GM19240 (cell line): ENCODE results near the gene F2R.
"Not testable (repeated sequence)": the region's sequence is repeated elsewhere in the genome, so short reads cannot be mapped to it uniquely, and the experiment has no call there.

ENCODE experiments used
- DNase-seq: peaks from one replicate; pipeline ENCODE4 v3.0.0; 2011; ENCODE audit warnings: low spot score; ENCODE audit not compliant: insufficient read length

Gene F2R

DNA sequence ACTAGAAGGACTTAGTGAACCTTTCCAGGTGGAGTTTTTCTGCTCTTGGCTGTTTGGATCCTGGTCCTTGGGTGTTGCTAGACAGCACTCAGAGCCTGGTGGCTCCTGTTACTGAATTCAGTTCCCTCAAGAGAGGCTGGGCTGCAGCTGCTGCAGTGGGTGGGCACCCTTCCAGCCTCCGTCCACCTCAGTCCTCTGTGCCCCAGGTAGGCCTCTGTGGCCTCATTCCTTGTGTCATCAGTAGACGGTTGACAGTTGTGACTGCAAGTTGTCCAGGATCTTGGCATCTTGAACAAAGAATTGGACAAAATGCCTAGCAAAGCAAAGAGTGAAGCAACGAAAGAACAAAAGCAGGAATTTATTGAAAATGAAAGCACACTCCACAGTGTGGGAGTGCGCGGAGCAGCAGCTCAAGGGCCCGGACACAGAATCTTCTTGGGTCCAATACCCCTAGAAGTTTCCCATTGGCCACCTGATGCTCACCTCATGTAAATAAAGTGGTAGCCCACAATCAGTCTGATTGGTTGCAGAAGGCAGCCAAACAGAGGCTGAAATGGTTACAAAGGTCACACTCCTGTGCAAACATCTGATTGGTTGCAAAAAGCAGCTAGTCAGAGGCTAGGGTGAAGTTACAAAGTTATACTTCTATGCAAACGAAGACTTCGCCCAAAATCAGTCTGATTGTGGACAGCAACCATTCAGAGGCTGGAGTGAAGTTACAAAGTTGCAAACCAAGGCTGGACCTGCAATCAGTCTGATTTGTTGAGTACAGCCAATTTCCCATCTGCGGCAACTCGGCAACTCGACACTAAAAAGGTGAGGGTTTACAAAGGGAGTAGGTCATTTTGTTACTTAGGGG is 40.1 kb downstream of the F2R start:
- no peak for DNase-seq

DNA sequence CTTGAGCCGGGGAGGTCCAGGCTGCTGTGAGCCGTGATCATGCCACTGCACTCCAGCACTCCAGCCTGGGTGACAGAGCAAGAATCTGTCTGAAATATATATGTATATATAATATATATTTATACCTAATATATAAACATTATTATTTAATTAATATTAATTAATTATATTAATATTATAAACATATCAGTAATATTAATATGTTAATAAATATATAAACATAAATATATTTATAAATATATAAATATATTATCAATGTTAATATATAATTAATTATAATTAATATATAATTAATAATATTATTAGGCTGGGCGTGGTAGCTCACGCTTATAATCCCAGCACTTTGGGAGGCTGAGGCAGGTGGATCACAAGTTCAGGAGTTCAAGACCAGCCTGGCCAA is 41.1 kb downstream of the F2R start:
- DNase-seq, result no peak

DNA sequence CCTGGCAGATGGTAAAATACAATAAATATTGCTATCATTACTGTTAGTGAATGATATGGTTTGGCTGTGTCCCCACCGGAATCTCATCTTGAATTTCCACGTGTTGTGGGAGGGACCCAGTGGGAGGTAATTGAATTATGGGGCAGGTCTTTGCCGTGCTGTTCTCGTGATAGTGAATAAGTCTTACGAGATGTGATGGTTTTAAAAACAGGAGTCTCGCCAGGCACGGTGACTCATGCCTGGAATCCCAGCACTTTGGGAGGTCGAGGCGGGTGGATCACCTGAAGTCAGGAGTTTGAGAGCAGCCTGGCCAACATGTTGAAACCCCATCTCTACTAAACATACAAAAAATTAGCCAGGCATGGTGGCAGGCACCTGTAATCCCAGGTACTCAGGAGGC is 45.2 kb downstream of the F2R start:
- not testable (repeated sequence) for DNase-seq

DNA sequence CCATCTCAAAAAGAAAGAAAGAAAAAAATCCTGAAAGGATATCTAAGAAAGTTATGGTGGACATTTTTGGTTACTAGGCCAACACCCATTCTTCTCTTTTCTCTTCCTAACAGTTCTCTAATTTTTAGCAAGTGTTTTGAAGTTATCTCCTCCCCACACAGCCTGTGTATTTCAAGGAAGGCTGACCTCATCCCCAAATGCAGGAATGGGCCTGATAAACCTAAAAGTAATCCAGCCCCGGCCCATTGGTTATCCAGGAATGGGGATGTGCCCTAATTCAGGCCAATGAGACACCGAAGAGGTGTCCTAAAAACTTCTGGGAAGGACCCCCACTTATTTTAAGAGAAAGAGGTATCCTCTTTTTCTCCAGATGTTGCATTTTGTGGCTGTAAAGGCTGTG is 46.6 kb downstream of the F2R start:
- DNase-seq, result no peak

DNA sequence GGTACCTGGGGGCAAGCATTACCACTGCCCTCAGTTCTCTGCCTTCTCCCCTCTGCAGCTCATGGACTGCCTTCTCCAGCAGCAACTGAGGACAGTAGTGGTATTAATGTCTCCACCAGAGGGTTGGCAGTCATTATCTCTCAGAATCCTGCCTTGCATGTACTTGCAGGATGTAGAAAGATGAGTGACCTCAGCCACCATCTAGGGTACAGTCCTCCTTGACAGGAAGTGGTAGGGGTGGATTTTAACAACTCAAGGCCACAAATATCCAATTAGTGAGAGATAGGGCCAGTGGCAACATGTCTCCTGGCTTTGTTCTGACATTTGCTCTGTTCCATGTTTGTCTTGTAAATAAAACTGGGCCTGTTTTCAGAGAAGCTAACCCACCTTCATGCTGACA is 47.2 kb downstream of the F2R start:
- DNase-seq, result no peak

DNA sequence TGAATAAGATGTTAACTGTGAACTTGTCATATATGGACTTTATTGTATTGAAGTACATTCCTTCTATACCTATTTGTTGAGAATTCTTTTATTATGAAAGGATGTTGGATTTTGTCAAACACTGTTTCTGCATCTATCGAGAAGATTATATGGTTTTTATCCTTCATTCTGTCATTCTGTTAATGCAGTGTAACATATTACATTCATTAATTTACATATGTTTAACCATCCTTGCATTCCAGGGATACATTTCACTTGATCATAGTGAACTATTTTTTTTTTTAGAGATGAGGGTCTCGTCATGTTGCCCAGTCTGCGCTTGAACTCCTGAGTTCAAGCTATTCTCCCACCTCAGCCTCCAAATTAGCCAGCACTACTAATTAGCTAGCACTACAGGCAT is 48.4 kb downstream of the F2R start:
- DNase-seq, result no peak

DNA sequence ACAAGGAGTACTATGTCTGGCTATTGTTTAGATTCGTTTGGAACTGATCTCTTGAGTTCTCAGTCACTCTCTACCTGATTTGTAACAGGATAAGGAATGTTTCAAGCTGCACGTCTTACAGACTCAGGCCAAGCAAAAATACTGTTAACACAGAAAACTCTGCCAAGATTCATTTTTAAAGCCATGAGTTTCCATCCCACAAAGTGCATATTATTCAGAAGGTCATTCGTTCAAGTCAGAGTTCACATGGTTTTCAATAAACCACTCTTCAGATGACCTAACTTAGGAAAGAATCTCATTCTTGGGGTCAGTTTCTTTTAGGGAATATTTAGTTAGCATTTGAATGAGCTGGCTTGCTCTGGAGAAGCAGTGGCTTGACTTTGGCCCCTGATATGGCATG is 49.3 kb downstream of the F2R start:
- no peak for DNase-seq

DNA sequence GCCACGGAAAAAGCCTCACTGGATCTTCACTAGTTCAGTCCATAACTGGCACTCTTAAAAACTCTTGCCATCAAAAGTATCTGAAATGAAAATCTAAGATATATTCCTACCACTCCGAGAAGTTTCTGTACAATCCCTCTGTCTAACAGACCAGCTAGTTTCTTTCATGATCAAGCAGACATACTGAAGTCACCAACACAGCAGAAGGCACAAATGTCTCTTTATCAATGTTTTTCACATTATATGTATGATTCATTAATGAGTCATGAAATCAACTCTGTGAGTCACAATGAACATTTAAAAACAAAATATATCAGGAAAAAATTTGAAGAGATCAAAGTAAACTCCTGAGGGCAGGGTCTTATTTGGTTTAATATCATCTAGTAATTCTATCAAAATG is 50.8 kb downstream of the F2R start:
- DNase-seq, result no peak

DNA sequence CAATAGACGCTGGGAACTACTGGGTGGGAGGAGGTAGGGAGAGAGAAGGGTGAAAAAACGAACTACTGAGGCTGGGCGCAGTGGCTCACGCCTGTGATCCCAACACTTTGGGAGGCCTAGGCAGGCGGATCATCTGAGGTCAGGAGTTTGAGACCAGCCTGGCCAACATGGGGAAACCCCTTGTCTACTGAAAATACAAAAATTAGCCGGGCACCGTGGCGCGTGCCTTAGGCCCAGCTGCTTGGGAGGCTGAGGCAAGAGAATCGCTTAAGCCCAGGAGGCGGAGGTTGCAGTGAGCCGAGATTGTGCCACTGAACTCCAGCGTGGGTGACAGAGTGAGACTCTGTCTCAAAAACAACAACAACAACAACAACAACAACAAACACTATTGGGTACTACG is 55.1 kb downstream of the F2R start:
- not testable (repeated sequence) for DNase-seq

DNA sequence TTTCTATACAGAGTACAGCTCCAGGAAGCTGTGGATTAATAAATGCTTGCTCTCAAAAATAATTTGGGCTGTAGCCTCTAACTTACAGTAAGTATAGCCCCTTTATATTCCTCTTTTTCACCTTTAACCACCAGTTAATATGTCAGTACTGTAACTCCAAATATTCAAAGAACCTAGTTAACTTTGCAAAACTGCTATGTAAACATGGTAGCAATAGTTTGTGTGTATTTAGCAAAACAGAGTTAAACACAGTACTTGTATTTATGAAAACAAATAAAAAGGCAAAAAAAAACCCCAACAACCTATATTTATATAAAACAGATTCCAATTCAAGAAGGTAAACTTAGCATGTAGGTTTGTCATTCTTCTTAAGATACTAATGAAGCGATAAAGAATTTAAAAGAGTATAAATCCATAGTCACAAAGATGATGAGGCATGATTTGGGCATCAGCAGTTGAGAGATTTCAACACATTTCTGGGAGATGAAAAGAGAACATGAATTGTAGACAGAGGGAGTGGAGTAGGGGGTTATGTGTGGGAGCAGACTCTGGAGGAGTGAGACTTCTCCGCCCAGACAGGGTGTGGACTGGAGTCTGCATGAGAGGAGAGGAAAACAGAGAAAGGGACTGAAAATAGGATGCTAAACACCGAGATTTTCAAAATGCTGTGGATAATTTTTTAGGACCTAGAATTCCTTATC is 55.9 kb downstream of the F2R start:
- DNase-seq, result no peak

DNA sequence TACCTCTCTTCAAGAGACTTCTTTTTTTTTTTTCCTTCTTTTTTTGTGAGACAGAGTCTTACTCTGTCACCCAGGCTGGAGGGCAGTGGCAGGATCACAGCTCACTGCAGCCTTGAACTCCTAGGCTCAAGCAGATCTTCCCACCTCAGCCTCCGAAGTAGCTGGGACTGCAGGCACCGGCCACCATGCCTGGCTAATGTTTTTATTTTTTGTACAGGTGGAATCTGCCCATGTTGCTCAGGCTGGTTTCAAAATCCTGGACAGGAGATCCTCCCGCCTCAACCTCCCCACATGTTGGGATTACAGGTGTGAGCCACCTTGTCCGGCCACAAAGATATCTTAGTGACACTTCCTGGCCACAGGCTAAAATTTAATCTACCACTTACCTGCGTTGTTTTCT is 60.0 kb downstream of the F2R start:
- no peak for DNase-seq

DNA sequence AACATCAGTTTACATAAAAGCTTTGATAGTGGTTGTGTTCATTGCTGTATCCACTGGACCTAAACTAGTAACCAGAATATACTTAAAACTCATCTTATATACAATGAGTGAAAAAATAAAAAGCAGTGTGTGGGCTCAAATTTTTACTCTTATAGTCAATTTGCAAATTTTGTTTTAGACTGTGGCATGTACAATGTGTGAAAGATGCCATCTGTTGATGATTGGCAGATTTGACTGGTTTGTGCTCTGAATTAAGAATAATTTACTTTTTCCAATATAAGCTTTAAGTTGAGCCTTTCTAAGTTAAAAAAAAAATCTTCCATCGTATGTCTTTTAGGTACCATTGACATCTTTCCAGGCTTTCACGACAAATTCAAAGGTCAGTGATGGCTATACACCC is 60.5 kb downstream of the F2R start:
- no peak for DNase-seq

DNA sequence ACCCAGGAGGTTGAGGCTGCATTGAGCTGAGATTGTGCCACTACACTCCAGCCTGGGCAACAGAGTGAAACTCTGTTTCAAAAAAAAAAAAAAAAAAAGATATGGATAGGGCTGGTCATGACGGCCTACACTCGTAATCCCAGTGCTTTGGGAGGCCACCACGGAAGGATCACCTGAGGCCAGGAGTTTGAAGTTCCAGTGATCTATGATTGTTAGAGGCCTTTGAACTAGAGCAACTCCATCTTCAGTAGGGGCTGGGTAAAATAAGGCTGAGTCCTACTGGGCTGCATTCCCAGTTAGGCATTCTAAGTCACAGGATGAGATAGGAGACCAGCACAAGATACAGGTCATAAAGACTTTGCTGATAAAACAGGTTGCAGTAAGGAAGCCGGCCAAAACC is 64.7 kb downstream of the F2R start:
- not testable (repeated sequence) for DNase-seq

DNA sequence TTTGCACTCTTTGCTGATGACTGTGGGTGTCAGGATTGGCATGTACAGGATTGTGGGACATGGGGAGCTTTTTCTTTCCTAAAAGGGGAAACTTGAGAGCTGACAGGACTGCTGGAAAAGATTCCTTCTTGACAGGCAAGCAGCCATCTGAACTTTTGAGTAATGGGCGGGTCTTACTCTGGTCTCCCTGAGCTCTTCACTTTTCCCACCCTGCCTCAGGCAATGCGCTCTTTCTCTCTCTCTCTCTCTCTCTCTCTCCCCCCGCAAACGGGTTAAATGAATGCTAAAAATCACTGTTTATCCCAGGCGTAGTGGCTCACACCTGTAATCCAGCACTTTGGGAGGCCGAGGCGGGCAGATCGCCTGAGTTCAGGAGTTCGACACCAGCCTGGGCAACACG is 65.8 kb downstream of the F2R start:
- DNase-seq, result no peak

DNA sequence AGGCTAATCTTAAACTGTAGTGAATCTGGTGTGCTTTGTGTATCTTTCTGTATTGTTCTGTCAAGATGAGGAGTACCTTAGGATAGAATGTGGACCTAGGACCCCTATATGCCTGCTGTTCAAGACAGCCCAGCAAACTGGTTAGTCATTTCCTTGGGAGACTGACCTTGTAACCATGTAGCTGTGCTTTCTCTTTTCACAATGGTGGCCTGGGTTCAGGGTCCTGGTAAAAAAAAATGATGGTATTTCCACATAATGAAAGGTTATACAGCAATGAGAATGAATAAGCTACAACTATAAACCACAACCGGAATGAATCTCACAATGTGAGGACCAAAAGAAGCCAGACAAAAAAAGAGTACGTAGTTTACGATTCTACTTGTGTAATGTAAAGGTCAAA is 66.5 kb downstream of the F2R start:
- no peak for DNase-seq
